H1 (cell line): Measurements from ENCODE around the gene SAE1.

Source experiments
- CHD1 ChIP-seq: IDR thresholded peaks from 2 replicates; pipeline ENCODE4 v1.6.1; 2012; ENCODE audit warnings: low read depth, low read length, improper control_type of control experiment
- EZH2 ChIP-seq: fragments of 200-600 bp; sonication (generic); IDR thresholded peaks from 2 replicates; pipeline ENCODE4 v1.7.1; 2012; ENCODE audit warnings: low read depth, mild to moderate bottlenecking, moderate library complexity, low read length, inconsistent platforms; ENCODE audit not compliant: severe bottlenecking
- FOSL1 ChIP-seq: IDR thresholded peaks from 2 replicates; pipeline ENCODE4 v1.6.1; 2011; ENCODE audit warnings: mild to moderate bottlenecking, low read depth, low read length, moderate library complexity; ENCODE audit not compliant: insufficient read depth
- GTF2F1 ChIP-seq: IDR thresholded peaks from 2 replicates; pipeline ENCODE4 v1.6.1; 2012; ENCODE audit warnings: low read depth, low read length, improper control_type of control experiment, borderline replicate concordance
- HDAC2 ChIP-seq, 2 experiments: fragments of 300-600 bp in 1 of 2; sonication (generic) in 1 of 2; IDR thresholded peaks; 2 replicates each; pipeline ENCODE4 v1.6.1; 2011 to 2012; ENCODE audit warnings: low read depth in 2 of 2, low read length in 2 of 2, mild to moderate bottlenecking in 2 of 2, moderate library complexity in 2 of 2, borderline replicate concordance in 1 of 2, inconsistent platforms in 1 of 2
- JUND ChIP-seq: IDR thresholded peaks from 2 replicates; pipeline ENCODE4 v1.6.1; 2011; ENCODE audit warnings: mild to moderate bottlenecking, improper control_type of control experiment, low read length
- MAX ChIP-seq: IDR thresholded peaks from 2 replicates; pipeline ENCODE4 v1.6.1; 2012; ENCODE audit warnings: inconsistent platforms
- POLR2A ChIP-seq, 2 experiments: IDR thresholded peaks; 1 replicate in 1 of 2; 2 replicates in 1 of 2; pipeline ENCODE4 v1.6.1; 2011; ENCODE audit warnings: low read depth in 2 of 2, low read length in 2 of 2, mild to moderate bottlenecking in 2 of 2; ENCODE audit errors: control extremely low read depth in 1 of 2
- POLR2AphosphoS5 ChIP-seq: IDR thresholded peaks from 2 replicates; pipeline ENCODE4 v1.6.1; 2011; ENCODE audit warnings: low read depth, low read length
- TAF1 ChIP-seq: IDR thresholded peaks from 2 replicates; pipeline ENCODE4 v1.6.1; 2011; ENCODE audit warnings: mild to moderate bottlenecking, low read depth, low read length
- YY1 ChIP-seq: IDR thresholded peaks from 2 replicates; pipeline ENCODE4 v1.6.1; 2011; ENCODE audit warnings: low read depth, mild to moderate bottlenecking, low read length
- TF ChIP-seq, protein P1 (sequence below), 3 experiments: IDR thresholded peaks; 1 replicate in 2 of 3; 2 replicates in 1 of 3; pipeline versions ENCODE4 v1.5.1 to v1.6.1; 2011; ENCODE audit warnings: low read length in 3 of 3, mild to moderate bottlenecking in 3 of 3, inconsistent platforms in 2 of 3, low read depth in 1 of 3, moderate library complexity in 1 of 3; ENCODE audit not compliant: insufficient read depth in 1 of 3; ENCODE audit errors: control extremely low read depth in 1 of 3
- TF ChIP-seq, protein P2 (sequence below): IDR thresholded peaks from 2 replicates; pipeline ENCODE4 v1.6.1; 2011; ENCODE audit warnings: low read length, improper control_type of control experiment

- TF ChIP-seq, protein P1, sequence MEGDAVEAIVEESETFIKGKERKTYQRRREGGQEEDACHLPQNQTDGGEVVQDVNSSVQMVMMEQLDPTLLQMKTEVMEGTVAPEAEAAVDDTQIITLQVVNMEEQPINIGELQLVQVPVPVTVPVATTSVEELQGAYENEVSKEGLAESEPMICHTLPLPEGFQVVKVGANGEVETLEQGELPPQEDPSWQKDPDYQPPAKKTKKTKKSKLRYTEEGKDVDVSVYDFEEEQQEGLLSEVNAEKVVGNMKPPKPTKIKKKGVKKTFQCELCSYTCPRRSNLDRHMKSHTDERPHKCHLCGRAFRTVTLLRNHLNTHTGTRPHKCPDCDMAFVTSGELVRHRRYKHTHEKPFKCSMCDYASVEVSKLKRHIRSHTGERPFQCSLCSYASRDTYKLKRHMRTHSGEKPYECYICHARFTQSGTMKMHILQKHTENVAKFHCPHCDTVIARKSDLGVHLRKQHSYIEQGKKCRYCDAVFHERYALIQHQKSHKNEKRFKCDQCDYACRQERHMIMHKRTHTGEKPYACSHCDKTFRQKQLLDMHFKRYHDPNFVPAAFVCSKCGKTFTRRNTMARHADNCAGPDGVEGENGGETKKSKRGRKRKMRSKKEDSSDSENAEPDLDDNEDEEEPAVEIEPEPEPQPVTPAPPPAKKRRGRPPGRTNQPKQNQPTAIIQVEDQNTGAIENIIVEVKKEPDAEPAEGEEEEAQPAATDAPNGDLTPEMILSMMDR (IDR thresholded peaks at IDR 0.05; ENCODE audit: control extremely low read depth in 1 of 3, insufficient read depth in 1 of 3, low read depth in 1 of 3, low read length in 3 of 3) = no peak
- no peak for TF ChIP-seq POLR2A (IDR thresholded peaks at IDR 0.05; ENCODE audit: control extremely low read depth in 1 of 2, low read depth in 2 of 2, low read length in 2 of 2)
- no peak for TF ChIP-seq YY1
- no peak for TF ChIP-seq GTF2F1
- TF ChIP-seq CHD1 = no peak
- TF ChIP-seq POLR2AphosphoS5 = no peak
- TF ChIP-seq HDAC2 (IDR thresholded peaks at IDR 0.05; ENCODE audit: borderline replicate concordance in 1 of 2, low read depth in 2 of 2, low read length in 2 of 2) = no peak
- no peak for TF ChIP-seq JUND
- TF ChIP-seq FOSL1 = no peak
- TF ChIP-seq, protein P2, sequence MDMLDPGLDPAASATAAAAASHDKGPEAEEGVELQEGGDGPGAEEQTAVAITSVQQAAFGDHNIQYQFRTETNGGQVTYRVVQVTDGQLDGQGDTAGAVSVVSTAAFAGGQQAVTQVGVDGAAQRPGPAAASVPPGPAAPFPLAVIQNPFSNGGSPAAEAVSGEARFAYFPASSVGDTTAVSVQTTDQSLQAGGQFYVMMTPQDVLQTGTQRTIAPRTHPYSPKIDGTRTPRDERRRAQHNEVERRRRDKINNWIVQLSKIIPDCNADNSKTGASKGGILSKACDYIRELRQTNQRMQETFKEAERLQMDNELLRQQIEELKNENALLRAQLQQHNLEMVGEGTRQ = no peak
- no peak for TF ChIP-seq MAX
- no peak for TF ChIP-seq TAF1
- no peak for TF ChIP-seq EZH2
These were observed 23.8 kb upstream of the SAE1 start for GRCh38 chr19:47106821-47107201.
